Parathyroid adenoma (tissue), 2 donors: ENCODE measurements around the gene URM1.

Experiments used
- H2AFZ ChIP-seq: fragments of 300-600 bp; sonication (generic); one replicate; pipeline ENCODE4 v1.7.0; 2017; ENCODE audit warnings: antibody characterized with exemption, mild to moderate bottlenecking
- H3K27ac ChIP-seq: fragments of 300-600 bp; sonication (generic); one replicate; pipeline ENCODE4 v1.7.0; 2017
- H3K27me3 ChIP-seq: fragments of 300-600 bp; sonication (generic); one replicate; pipeline ENCODE4 v1.7.0; 2017; ENCODE audit warnings: low read length; ENCODE audit not compliant: control insufficient read depth, insufficient read depth
- H3K36me3 ChIP-seq: fragments of 300-600 bp; sonication (generic); one replicate; pipeline ENCODE4 v1.7.0; 2017; ENCODE audit warnings: low read length; ENCODE audit not compliant: control insufficient read depth, insufficient read depth
- H3K4me1 ChIP-seq: fragments of 300-600 bp; sonication (generic); one replicate; pipeline ENCODE4 v1.7.0; 2017; ENCODE audit warnings: control low read depth
- H3K4me2 ChIP-seq: fragments of 300-600 bp; sonication (generic); one replicate; pipeline ENCODE4 v1.7.0; 2017; ENCODE audit warnings: low read length
- H3K4me3 ChIP-seq: fragments of 300-600 bp; sonication (generic); one replicate; pipeline ENCODE4 v1.7.0; 2017; ENCODE audit warnings: low read depth, low read length
- H3K79me2 ChIP-seq: fragments of 300-600 bp; sonication (generic); one replicate; pipeline ENCODE4 v1.7.0; 2017; ENCODE audit warnings: control low read depth
- H3K9ac ChIP-seq: fragments of 300-600 bp; sonication (generic); one replicate; pipeline ENCODE4 v1.7.0; 2017; ENCODE audit warnings: mild to moderate bottlenecking
- H3K9me3 ChIP-seq: fragments of 300-600 bp; sonication (generic); one replicate; pipeline ENCODE4 v1.7.0; 2017; ENCODE audit warnings: low read length; ENCODE audit not compliant: control insufficient read depth
- CTCF ChIP-seq: fragments of 300-600 bp; sonication (generic); IDR thresholded peaks from one replicate; pipeline ENCODE4 v1.7.0; 2017; ENCODE audit warnings: antibody characterized with exemption, mild to moderate bottlenecking
- donor health status: primary hyperparathyroidism.

The URM1 gene

DNA sequence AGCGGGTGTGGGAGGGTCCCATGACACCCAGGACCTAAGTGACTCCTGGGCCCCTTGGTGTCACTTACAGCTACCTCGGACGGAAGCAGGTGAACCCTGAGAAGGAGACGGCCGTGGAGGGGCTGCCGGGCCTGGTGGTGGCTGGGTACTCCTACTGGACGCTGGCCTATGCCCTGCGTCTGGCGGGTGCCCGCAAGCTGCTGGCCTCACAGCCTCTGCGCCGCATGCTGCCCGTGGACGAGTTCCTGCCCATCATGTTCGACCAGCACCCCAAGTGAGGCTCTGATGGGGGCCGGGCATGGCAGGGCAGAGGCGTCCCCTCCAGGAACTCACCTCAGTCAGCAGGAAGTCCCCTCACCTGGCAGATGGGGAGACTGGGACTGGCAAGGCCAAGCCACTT, 63.2 kb downstream of the URM1 start:
- no peaks in the 10 kb centered on the region for H3K36me3 ChIP-seq
- H2AFZ ChIP-seq, result no peak overlapping the region
- H3K79me2 ChIP-seq, result no peaks in the 10 kb centered on the region
- no peak overlapping the region for H3K9ac ChIP-seq
- H3K4me3 ChIP-seq, result no peak overlapping the region
- no peaks in the 10 kb centered on the region for H3K9me3 ChIP-seq
- no peak overlapping the region for H3K4me2 ChIP-seq
- no peaks in the 10 kb centered on the region for H3K4me1 ChIP-seq
- H3K27ac ChIP-seq, result no peak overlapping the region
- no peaks in the 10 kb centered on the region for H3K27me3 ChIP-seq
- TF ChIP-seq CTCF, result no peak

DNA sequence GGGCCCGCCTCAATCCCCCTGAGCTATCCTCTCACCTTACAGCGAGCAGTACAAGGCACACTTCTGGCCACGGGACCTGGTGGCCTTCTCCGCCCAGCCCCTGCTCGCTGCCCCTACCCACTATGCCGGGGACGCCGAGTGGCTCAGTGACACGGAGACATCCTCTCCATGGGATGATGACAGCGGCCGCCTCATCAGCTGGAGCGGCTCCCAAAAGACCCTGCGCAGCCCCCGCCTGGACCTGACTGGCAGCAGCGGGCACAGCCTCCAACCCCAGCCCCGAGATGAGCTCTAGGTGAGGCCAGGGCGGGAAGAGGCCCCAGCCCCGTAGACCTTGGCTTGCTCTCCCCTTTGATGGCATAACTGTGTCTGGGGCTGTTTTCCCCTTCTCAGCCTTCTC, 64.4 kb downstream of the URM1 start:
- H3K79me2 ChIP-seq, result no peaks in the 10 kb centered on the region
- H3K4me3 ChIP-seq, result no peak overlapping the region
- no peaks in the 10 kb centered on the region for H3K27me3 ChIP-seq
- no peaks in the 10 kb centered on the region for H3K36me3 ChIP-seq
- no peak overlapping the region for H3K27ac ChIP-seq
- H3K9ac ChIP-seq, result no peak overlapping the region
- no peak overlapping the region for H3K4me2 ChIP-seq
- H2AFZ ChIP-seq, result no peak overlapping the region
- no peak for TF ChIP-seq CTCF
- no peaks in the 10 kb centered on the region for H3K4me1 ChIP-seq
- H3K9me3 ChIP-seq, result no peaks in the 10 kb centered on the region

DNA sequence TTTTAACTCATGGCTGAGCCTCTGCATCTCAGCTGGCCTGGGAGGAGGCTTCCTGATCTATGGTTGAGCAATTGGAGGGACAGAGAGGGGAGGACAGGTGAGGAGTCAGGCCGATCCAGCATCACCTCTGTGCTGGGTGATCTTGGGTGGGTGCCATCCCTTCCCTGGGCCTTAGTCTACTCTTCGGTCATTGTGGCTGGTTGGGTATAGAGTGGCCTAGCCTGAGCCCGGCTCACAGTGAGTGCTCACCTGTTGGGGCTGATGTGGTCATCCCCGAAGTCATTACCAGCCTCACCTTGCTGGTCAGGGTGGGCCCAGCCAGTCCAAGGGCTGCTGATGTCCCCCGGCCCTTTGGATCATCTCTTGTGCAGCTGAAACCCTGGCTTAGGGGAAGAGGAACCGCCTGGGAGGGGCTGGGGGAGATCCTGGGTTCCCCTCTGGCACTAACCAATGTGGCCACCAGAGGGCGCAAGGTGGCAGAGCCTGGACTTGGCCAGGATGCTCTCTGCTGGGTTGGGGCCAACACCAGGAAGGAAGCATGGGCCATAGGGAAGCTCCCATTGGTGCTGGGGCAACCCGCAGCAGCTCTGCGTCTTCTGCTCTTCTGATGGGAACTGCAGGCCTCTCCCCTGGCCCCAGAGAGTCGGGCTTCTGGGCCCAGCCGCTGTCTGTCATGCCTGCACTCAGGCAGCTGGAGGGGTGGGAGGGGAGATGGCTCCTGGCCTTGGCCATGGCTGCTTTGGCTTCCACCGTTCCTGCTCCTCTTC, 67.4 kb downstream of the URM1 start:
- Histone ChIP-seq H2AFZ (no peak overlapping the region), H3K4me3 (no peak overlapping the region), H3K36me3 (no peaks in the 10 kb centered on the region), H3K9ac (no peak overlapping the region), H3K4me1 (no peaks in the 10 kb centered on the region), H3K79me2 (no peaks in the 10 kb centered on the region), H3K4me2 (no peak overlapping the region), H3K27ac (no peak overlapping the region), H3K9me3 (no peaks in the 10 kb centered on the region), H3K27me3 (no peaks in the 10 kb centered on the region)
- peak; percentile 84 for TF ChIP-seq CTCF

GRCh38 chr9:128439273-128439672, 68.1 kb downstream of the URM1 start:
- no peak overlapping the region for H3K4me3 ChIP-seq
- H3K27ac ChIP-seq, result no peak overlapping the region
- no peaks in the 10 kb centered on the region for H3K79me2 ChIP-seq
- no peak overlapping the region for H3K4me2 ChIP-seq
- no peak overlapping the region for H2AFZ ChIP-seq
- H3K27me3 ChIP-seq, result no peaks in the 10 kb centered on the region
- H3K4me1 ChIP-seq, result no peaks in the 10 kb centered on the region
- no peaks in the 10 kb centered on the region for H3K36me3 ChIP-seq
- H3K9me3 ChIP-seq, result no peaks in the 10 kb centered on the region
- no peak overlapping the region for H3K9ac ChIP-seq
- no peak for TF ChIP-seq CTCF
